Activated naive CD8-positive, alpha-beta T cell treated with anti-CD3 and anti-CD28 coated beads, Interleukin-2, amount 50 U/mL, for 24 hours (primary cell): ENCODE measurements around the gene GRB2.
"Not testable (repeated sequence)": the region's sequence is repeated elsewhere in the genome, so short reads cannot be mapped to it uniquely, and the experiment has no call there.

Experiments
- ATAC-seq: fragments of 150-1000 bp; cut with Tn5 transposase; one replicate; pipeline ENCODE4 v1.10.0; 2021
- DNase-seq: peaks from one replicate; pipeline ENCODE4 v3.0.0; 2021
- H3K27ac Mint-ChIP-seq: one replicate; pipeline ENCODE4 v1.8.0; 2021; ENCODE audit warnings: mild to moderate bottlenecking, mixed read lengths
- H3K27me3 Mint-ChIP-seq: one replicate; pipeline ENCODE4 v1.8.0; 2021; ENCODE audit warnings: mixed read lengths
- H3K36me3 Mint-ChIP-seq: one replicate; pipeline ENCODE4 v1.8.0; 2021; ENCODE audit warnings: low read depth, mixed read lengths
- H3K4me1 Mint-ChIP-seq: one replicate; pipeline ENCODE4 v1.8.0; 2021; ENCODE audit warnings: mixed read lengths
- H3K4me3 Mint-ChIP-seq: one replicate; pipeline ENCODE4 v1.8.0; 2021; ENCODE audit warnings: mild to moderate bottlenecking, moderate library complexity, mixed read lengths
- H3K9me3 Mint-ChIP-seq: one replicate; pipeline ENCODE4 v1.8.0; 2021; ENCODE audit warnings: mixed read lengths

The GRB2 gene

GRCh38 chr17:75318211-75318610 is 87.3 kb downstream of the GRB2 start:
- Mint-ChIP-seq H3K27ac (no peak overlapping the region), H3K36me3 (peaks cover 28% of the 10 kb centered on the region), H3K4me3 (no peak overlapping the region), H3K9me3 (no peaks in the 10 kb centered on the region), H3K27me3 (no peaks in the 10 kb centered on the region), H3K4me1 (peaks cover 37% of the 10 kb centered on the region)
- ATAC-seq (no peak), DNase-seq (no peak)

- Mint-ChIP-seq H3K4me1 (peaks cover 39% of the 10 kb centered on the region), H3K4me3 (no peak overlapping the region), H3K27ac (peak overlapping the region; percentile 46), H3K36me3 (peaks cover 25% of the 10 kb centered on the region), H3K9me3 (no peaks in the 10 kb centered on the region), H3K27me3 (no peaks in the 10 kb centered on the region)
- no peak for ATAC-seq
- no peak for DNase-seq
These were observed 87.8 kb downstream of the GRB2 start for GRCh38 chr17:75317671-75318070.

DNA sequence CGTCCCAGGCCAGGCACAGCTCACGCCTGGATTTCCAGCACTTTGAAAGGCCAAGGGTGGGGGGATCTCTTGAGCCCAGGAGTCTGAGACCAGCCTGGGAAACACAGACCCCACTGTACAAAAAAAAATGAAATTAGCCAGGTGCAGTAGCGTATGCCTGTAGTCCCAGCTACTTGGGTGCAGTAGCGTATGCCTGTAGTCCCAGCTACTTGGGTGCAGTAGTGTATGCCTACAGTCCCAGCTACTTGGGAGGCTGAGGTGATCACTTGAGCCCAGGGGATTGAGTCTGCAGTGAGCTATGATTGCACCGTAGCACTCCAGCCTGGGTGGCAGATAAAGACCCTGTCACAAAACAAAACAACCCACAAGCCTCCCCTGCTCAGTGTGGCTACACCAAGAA is 89.2 kb downstream of the GRB2 start:
- ATAC-seq (peak; percentile 37), DNase-seq (no peak)
- Mint-ChIP-seq H3K4me3 (no peak overlapping the region), H3K9me3 (no peaks in the 10 kb centered on the region), H3K27me3 (no peaks in the 10 kb centered on the region), H3K36me3 (peaks cover 19% of the 10 kb centered on the region), H3K27ac (peak overlapping the region; percentile 83), H3K4me1 (peaks cover 46% of the 10 kb centered on the region)

DNA sequence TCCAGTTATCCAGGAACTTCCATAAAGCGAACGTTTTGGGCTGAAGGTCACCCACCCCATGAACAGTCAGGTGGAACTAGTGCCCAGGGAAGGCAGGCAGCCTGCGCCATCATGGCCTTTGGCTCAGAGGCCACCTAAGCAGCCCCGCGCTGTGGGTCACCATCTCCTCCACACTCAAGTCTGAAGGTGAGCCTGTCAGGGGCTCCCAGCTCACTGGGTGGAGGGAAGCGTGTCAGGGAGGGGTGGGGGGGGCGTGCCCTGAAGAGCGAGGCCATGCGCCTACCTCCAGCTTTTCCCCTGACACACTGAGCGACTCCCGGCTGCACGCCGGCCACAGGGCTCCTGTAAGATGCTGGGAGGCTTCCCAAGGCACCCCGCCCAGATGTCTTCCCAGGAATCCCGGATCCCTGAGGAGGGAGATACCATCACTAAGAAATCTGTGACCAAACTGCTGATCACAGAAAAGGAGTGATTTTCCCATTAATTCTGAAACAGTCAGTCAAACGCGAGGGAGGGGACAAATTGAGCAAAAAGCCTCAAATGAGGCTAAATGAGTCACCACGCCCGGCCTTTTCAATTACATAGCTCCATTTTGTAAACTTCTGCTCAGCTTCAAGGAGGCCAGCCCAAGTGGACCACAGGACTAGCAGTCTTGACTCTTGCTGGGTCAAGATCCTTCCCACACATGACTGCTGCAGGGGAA is 89.8 kb downstream of the GRB2 start:
- Mint-ChIP-seq H3K27ac (peak overlapping the region; percentile 83), H3K36me3 (peaks cover 15% of the 10 kb centered on the region), H3K27me3 (no peaks in the 10 kb centered on the region), H3K4me1 (peaks cover 46% of the 10 kb centered on the region), H3K4me3 (no peak overlapping the region), H3K9me3 (no peaks in the 10 kb centered on the region)
- ATAC-seq, result peak; percentile 64
- peak; percentile 40 for DNase-seq

GRCh38 chr17:75313941-75314551 is 91.4 kb downstream of the GRB2 start:
- no peak for DNase-seq
- H3K27ac Mint-ChIP-seq, result peak overlapping the region; percentile 74
- H3K27me3 Mint-ChIP-seq, result no peaks in the 10 kb centered on the region
- no peaks in the 10 kb centered on the region for H3K9me3 Mint-ChIP-seq
- peaks cover 46% of the 10 kb centered on the region for H3K4me1 Mint-ChIP-seq
- no peak overlapping the region for H3K4me3 Mint-ChIP-seq
- peak; percentile 47 for ATAC-seq
- H3K36me3 Mint-ChIP-seq, result peaks cover 5% of the 10 kb centered on the region

DNA sequence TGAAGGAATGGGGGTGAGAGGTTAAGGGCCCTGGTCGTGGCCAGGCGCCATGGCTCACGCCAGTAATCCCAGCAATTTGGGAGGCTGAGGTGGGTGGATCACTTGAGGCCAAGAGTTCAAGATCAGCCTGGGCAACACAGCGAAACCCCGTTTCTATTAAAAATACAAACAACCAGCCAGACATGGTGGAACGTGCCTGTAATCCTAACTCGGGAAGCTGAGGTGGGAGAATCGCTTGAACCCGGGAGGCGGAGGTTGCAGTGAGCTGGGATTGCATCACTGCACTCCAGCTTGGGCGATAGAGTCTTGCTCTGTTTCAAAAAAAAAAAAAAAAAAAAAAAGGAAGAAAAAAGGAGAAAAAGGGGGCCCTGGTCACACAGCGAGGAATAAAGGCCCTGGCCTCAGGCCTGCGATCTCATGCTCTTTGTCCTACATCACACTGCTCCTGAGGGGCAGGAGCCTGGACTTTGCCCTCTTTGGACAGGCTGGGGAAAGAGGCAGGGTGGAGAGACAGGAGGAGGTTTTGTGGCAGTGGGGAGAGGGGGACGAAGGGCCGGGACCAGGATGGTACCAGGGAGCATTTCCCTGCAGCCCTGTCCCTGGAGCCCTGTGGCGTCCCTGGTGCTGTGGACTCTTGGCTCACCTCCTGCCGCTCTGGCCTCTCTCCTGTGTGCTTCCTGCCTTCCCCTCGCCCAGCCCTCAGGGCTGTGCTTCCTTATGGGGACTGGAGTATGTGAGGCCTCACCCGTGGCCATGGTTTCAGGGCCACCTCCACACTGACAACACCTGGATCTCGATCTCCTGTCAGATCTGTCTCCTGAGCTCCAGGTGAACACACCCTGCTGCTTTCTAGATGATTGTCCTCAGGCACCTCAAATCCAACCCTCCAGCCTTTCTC is 96.5 kb downstream of the GRB2 start:
- no peak for DNase-seq
- H3K9me3 Mint-ChIP-seq, result no peaks in the 10 kb centered on the region
- peaks cover 17% of the 10 kb centered on the region for H3K4me1 Mint-ChIP-seq
- H3K27me3 Mint-ChIP-seq, result no peaks in the 10 kb centered on the region
- no peak for ATAC-seq
- H3K27ac Mint-ChIP-seq, result peak overlapping the region; percentile 11
- H3K4me3 Mint-ChIP-seq, result no peak overlapping the region
- no peaks in the 10 kb centered on the region for H3K36me3 Mint-ChIP-seq

DNA sequence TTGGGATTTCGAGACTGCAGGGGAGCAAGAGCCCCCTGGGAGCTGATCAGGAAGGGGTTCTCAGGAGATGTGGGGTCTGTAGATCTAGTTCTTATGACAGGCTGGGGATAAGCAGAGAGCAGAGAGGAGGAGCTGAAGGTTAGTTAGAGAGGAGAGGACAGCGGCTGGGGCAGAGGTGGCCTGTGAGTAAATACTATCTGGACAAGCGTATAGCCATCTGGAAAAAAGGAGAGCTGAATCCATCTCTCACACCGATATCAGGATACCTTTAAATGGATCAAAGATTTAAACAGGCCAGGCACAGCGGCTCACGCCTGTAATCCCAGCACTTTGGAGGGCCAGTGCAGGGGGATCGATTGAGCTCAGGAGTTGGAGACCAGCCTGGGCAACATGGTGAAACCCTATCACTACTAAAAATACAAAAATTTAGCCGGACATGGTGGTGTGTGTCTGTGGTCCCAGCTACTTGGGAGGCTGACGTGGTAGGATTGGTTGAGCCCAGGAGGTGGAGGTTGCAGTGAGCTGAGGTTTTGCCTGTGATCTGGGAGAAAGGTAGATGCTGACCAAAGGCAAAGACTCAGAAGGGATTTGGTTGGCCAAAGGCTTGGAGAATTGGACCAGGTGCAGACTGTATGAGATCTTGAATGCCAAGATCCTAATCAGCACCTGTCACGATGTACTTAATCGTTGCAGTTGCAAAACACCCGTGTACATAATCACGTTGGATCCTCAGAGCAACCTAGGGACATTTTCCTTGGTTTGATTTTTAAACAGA is 97.3 kb downstream of the GRB2 start:
- Mint-ChIP-seq H3K27me3 (no peaks in the 10 kb centered on the region), H3K4me3 (no peak overlapping the region), H3K36me3 (no peaks in the 10 kb centered on the region), H3K4me1 (peaks cover 11% of the 10 kb centered on the region), H3K27ac (no peak overlapping the region), H3K9me3 (no peaks in the 10 kb centered on the region)
- DNase-seq (no peak), ATAC-seq (no peak)

GRCh38 chr17:75301502-75302206 is 103.8 kb downstream of the GRB2 start:
- Mint-ChIP-seq H3K9me3 (no peaks in the 10 kb centered on the region), H3K27me3 (no peaks in the 10 kb centered on the region), H3K4me1 (peaks cover 18% of the 10 kb centered on the region), H3K36me3 (no peaks in the 10 kb centered on the region), H3K27ac (no peak overlapping the region), H3K4me3 (no peak overlapping the region)
- DNase-seq (no peak), ATAC-seq (no peak)

DNA sequence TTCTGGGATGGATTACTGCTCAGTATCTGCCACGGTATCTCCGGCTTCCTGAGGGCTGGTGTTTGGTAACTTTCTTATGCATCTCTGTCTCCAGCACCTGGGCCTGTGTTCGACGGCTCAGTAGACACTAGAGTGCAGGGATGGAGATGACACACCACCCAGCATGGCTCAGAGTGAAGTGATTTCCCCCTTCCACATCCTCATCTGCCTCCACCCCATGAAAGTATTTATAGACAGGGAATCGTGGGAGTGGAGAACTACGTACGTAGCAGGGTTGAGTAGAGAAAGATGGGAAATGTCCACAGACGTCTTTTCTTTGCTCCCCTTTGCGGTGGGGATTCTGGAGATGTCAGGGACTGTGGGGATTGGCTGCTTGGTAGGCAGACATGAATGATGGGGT is 104.4 kb downstream of the GRB2 start:
- Mint-ChIP-seq H3K4me1 (peaks cover 23% of the 10 kb centered on the region), H3K36me3 (no peaks in the 10 kb centered on the region), H3K27me3 (no peaks in the 10 kb centered on the region), H3K4me3 (no peak overlapping the region), H3K9me3 (no peaks in the 10 kb centered on the region), H3K27ac (no peak overlapping the region)
- DNase-seq (no peak), ATAC-seq (no peak)

- H3K27me3 Mint-ChIP-seq, result no peaks in the 10 kb centered on the region
- H3K36me3 Mint-ChIP-seq, result peaks cover under 1% of the 10 kb centered on the region
- no peaks in the 10 kb centered on the region for H3K9me3 Mint-ChIP-seq
- ATAC-seq, result no peak
- no peak for DNase-seq
- H3K27ac Mint-ChIP-seq, result no peak overlapping the region
- H3K4me3 Mint-ChIP-seq, result no peak overlapping the region
- H3K4me1 Mint-ChIP-seq, result peaks cover 31% of the 10 kb centered on the region
These were observed 105.2 kb downstream of the GRB2 start for GRCh38 chr17:75300280-75300679.

- Mint-ChIP-seq H3K27me3 (no peaks in the 10 kb centered on the region), H3K36me3 (peaks cover 3% of the 10 kb centered on the region), H3K9me3 (no peaks in the 10 kb centered on the region), H3K4me3 (peak overlapping the region; percentile 33), H3K4me1 (peaks cover 49% of the 10 kb centered on the region), H3K27ac (peak overlapping the region; percentile 94)
- ATAC-seq (peak; percentile 86), DNase-seq (peak; percentile 40)
These were observed 110.0 kb downstream of the GRB2 start for GRCh38 chr17:75295201-75296158.

DNA sequence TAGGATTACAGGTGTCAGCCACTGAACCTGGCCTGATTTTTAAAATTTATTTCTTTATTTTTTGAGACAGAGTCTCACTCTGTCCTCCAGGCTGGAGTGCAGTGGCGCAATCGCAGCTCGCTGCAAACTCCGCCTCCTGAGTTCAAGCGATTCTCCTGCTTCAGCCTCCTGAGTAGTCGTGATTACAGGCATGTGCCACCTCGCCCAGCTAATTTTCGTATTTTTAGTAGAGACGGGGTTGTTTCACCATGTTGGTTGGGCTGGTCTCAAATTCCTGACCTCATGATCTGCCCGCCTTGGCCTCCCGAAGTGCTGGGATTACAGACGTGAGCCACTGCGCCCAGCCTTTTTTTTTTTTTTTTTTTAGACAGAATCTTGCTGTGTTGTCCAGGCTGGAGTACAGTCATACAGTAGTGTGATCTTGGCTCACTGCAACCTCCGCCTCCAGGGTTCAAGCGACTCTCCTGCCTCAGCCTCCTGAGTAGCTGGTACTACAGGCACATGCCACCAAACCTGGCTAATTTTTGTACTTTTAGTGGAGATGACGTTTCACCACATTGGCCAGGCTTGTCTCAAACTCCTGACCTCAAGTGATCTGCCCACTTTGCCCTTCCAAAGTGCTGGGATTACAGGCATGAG is 112.5 kb downstream of the GRB2 start:
- not testable (repeated sequence) for H3K27ac Mint-ChIP-seq, H3K4me3 Mint-ChIP-seq, DNase-seq, H3K36me3 Mint-ChIP-seq, ATAC-seq, H3K27me3 Mint-ChIP-seq, H3K9me3 Mint-ChIP-seq
- H3K4me1 Mint-ChIP-seq, result peaks cover 60% of the 10 kb centered on the region
